Large intestine (tissue), 3 donors: ENCODE measurements around the gene RAI14. TPM values are rescaled to one million over a fixed set of nuclear protein-coding genes. Genes with fewer than 3 reads are reported as not detected.

Experiments used
- DNase-seq, 2 donors: peaks; one replicate each; pipeline versions ENCODE4 v3.0.0 to v3.0.0-alpha.2; 2013
- H3K27ac ChIP-seq: one replicate; pipeline ENCODE4 v1.5.1; 2013; ENCODE audit warnings: low read length
- H3K27me3 ChIP-seq: 2 replicates; pipeline ENCODE4 v1.6.1; 2013; ENCODE audit warnings: low read length; ENCODE audit not compliant: control insufficient read depth, insufficient read depth
- H3K36me3 ChIP-seq: 2 replicates; pipeline ENCODE4 v1.6.1; 2013; ENCODE audit warnings: low read length; ENCODE audit not compliant: control insufficient read depth, insufficient read depth
- H3K4me1 ChIP-seq: one replicate; pipeline ENCODE4 v1.6.1; 2013; ENCODE audit warnings: low read length; ENCODE audit not compliant: control insufficient read depth, insufficient read depth
- H3K4me3 ChIP-seq: one replicate; pipeline ENCODE4 v1.5.1; 2013; ENCODE audit warnings: low read length
- H3K9me3 ChIP-seq: one replicate; pipeline ENCODE4 v1.6.1; 2013; ENCODE audit warnings: mild to moderate bottlenecking, low read depth, low read length, moderate library complexity; ENCODE audit not compliant: control insufficient read depth
- WGBS: methylation state at CpG from one replicate; pipeline ENCODE4 v1.1.5; 2013; ENCODE audit warnings: low lambda C conversion rate; ENCODE audit not compliant: insufficient coverage; 5-methylcytosine and 5-hydroxymethylcytosine counted together
- polyA plus RNA-seq: library from polyadenylated mRNA; unstranded; fragments of 120-200 nt; gene quantifications from one replicate; pipeline ENCODE4 v1.2.1, GENCODE V29; 2013

RAI14 gene
- polyA plus RNA-seq, 1 donor = 15.8 TPM

DNA sequence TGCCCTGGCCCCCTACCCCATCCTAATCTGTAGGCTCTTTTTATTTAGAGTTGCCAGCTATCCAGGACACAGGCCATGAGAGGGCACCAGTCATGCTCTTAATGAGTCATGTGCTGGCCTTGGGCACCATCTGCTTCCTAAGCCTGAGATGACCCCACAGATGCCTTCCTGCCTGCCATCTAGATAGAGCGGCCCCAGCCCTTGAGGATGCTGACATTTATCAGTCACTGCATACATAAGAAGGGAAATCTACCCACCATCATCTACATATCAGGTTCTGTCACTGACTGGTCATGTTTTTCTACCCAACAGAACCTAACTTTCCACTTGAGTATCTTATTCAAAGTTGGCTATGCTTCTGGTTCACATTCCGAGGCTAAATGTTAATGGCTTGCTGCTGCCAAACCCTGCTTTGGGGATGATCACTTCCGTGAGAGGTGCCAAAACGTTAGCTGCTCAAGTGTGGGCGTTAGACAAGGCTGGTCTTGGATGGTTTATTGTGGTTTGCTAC lies 132.9 kb downstream of the RAI14 start:
- H3K36me3 ChIP-seq = no peaks in the 10 kb centered on the region
- no peaks in the 10 kb centered on the region for H3K4me1 ChIP-seq
- no peaks in the 10 kb centered on the region for H3K9me3 ChIP-seq
- DNase-seq = no peak
- 95% methylated on average over 3 of the region's 5 CpGs for WGBS
- H3K27me3 ChIP-seq = no peaks in the 10 kb centered on the region
- no peak overlapping the region for H3K4me3 ChIP-seq
- H3K27ac ChIP-seq = no peak overlapping the region

DNA sequence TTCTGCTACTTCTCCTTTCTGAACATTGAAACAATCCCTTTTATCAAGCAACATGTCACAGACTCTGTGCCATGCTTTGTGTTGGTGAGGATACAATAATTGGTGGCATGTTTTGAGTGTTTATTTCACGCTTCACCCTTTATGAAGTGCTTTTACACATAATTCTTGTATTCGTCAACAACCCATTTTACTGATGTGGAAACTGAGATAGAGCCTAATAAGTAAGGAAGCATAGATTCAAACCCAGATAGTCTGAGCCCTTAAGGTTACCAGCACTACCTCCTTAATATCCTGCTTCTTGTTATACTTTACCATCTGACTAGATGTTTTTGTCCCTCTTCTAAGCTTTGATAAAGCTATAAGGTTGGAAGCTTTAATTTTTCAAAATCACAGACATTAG lies 133.5 kb downstream of the RAI14 start:
- Histone ChIP-seq H3K4me3 (no peak overlapping the region), H3K36me3 (no peaks in the 10 kb centered on the region), H3K4me1 (no peaks in the 10 kb centered on the region), H3K27ac (no peak overlapping the region), H3K27me3 (no peaks in the 10 kb centered on the region), H3K9me3 (no peaks in the 10 kb centered on the region)
- 100% methylated on average over 1 of the region's 2 CpGs for WGBS
- DNase-seq = no peak

DNA sequence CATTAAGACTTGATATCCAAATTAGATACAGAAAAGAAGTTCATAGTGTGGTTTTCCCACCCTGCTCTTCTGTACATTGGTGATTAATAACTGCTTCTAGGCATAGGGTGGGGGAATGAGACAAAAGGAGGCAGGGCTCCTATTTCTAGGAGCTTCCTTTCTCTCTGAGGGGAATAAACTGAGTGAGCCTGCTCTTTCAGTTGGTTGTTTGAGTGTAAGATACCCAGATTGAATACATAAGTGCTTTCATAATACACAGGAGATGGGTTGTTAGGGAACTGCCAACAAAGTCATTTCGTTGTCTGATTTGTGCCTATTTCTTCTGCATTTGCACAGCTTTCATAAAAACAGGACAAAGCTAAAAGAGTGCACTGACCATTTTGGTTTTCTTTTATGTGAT lies 133.9 kb downstream of the RAI14 start:
- DNase-seq = no peak
- H3K27ac ChIP-seq = no peak overlapping the region

DNA sequence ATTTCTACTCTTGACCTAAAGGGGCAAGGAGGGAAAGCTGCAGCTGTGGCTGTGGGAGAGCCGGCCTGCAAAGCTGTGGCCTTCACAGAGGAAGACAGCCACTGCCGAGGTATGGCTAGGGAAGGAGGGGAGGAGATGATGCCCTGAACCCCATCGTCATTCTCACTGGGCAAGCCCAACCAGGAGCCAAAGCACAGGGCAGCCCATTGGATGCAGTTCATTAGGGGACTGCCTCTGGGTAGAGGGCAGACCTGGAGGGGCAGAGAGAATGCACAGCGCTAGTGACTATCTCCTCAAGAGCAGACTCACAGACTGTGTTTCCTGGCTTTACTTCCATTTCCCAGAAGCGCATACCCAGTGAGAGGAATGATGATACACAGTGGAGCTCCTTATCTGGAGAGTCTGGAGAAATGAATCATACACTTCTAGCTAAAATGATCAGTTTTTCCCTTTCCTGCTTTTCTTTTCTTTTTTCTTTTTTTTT lies 135.7 kb downstream of the RAI14 start:
- Histone ChIP-seq H3K4me1 (no peaks in the 10 kb centered on the region), H3K27me3 (no peaks in the 10 kb centered on the region), H3K4me3 (no peak overlapping the region), H3K36me3 (peaks cover 3% of the 10 kb centered on the region), H3K9me3 (no peaks in the 10 kb centered on the region), H3K27ac (no peak overlapping the region)
- DNase-seq = no peak
- no CpG with 5 or more reads among the region's 5 CpGs for WGBS

More for the DNA sequence above, 133.9 kb downstream of the RAI14 start:
- Histone ChIP-seq H3K9me3 (no peaks in the 10 kb centered on the region), H3K27me3 (no peaks in the 10 kb centered on the region), H3K4me1 (no peaks in the 10 kb centered on the region), H3K4me3 (no peak overlapping the region), H3K36me3 (no peaks in the 10 kb centered on the region)
- no CpG with 5 or more reads among the region's 1 CpG for WGBS

DNA sequence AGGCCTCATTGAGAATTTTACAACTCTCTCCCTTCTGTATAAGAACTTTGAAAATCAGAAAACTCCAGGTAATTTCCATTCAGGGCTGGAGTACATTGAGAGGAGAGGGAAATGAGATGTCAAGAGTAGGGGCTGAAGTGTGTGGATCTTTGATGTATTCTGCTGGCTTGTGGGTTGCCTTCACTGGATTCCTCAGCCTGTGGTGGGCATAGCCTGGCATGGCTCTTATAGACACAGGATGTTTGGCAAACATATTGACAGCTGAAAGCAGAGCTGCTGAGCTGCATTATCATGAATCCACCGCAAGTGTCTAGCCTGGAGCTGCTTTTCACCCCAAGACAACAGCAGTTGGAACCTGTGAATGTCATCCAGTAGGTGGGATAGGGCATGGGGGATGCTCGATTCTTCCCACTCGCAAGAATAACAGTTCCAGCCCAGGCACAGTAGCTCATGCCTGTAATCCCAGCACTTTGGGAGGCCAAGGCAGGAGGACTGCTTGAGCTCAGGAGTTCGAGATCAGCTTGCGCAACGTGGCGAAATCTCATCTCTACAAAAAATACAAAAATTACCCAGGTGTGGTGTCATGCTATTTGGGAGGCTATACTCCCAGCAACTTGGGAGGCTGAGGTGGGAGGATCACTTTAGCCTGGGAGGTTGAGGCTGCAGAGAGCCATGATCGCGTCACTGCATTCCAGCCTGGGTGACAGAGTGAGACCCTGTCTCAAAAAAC lies 146.9 kb downstream of the RAI14 start:
- Histone ChIP-seq H3K27me3 (no peaks in the 10 kb centered on the region), H3K36me3 (peaks cover 4% of the 10 kb centered on the region), H3K4me3 (no peak overlapping the region), H3K9me3 (no peaks in the 10 kb centered on the region), H3K27ac (no peak overlapping the region), H3K4me1 (no peaks in the 10 kb centered on the region)
- no CpG with 5 or more reads among the region's 9 CpGs for WGBS
- no peak for DNase-seq

DNA sequence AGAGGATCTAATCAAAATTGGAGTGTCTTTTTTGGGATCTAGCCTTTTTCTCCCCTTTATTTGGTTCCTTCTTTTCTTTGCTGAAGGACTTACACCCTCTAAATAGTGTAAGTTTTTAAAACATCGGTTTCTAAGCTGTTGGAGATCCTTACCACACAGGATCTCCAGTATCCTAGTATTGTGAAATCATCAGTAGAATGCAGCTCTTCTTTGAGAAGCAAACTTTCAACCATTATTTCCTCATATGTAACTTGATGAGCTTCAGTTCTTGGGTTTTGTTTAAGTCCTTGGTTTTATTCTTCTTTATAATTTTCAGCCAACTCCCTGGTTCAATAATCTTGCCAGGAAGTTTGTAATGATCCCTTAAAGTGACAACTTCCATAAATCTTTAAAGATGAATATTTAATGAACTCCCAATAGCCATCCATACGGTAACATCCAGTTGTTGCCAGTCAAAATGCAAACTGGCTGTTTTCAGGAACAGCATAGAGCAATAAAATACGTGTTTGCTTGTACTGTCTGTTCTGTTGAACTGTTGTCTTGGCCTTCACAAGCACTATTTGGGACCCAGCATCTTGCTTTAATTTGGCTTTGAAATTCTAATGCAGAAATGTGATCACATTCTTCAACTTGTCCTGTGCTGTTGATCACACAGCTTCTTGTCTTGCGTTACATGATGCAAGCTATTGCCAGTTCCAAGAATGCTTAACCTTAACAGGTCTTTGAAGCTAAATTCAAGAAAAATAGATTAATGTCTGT lies 148.0 kb downstream of the RAI14 start:
- Histone ChIP-seq H3K4me3 (no peak overlapping the region), H3K9me3 (no peaks in the 10 kb centered on the region), H3K36me3 (peaks cover 6% of the 10 kb centered on the region), H3K27me3 (no peaks in the 10 kb centered on the region), H3K27ac (no peak overlapping the region), H3K4me1 (no peaks in the 10 kb centered on the region)
- WGBS = no CpG with 5 or more reads among the region's 4 CpGs
- DNase-seq = no peak

DNA sequence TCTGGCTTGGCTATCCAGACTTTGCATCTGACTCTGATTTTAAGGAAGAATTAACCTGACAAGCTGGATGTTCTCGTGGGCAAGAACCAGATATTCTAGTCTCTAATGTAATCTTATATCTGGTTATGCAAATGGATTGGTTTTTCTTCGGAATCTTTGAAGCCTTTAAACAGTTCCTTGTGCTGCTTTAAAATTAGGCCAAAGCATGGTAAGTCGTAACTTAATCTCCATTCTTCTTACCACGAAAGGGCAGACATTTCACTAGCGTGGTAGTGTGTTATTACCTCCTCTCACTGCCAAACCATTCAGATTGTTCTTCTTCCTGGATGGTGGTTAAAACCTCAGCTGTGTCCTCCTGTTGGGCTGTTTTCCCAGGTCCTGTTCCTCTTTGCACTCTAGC lies 148.8 kb downstream of the RAI14 start:
- Histone ChIP-seq H3K4me1 (no peaks in the 10 kb centered on the region), H3K27me3 (no peaks in the 10 kb centered on the region), H3K27ac (no peak overlapping the region), H3K9me3 (no peaks in the 10 kb centered on the region), H3K4me3 (no peak overlapping the region), H3K36me3 (peaks cover 6% of the 10 kb centered on the region)
- DNase-seq = no peak
- WGBS = 90% methylated on average over 2 of the region's 5 CpGs

DNA sequence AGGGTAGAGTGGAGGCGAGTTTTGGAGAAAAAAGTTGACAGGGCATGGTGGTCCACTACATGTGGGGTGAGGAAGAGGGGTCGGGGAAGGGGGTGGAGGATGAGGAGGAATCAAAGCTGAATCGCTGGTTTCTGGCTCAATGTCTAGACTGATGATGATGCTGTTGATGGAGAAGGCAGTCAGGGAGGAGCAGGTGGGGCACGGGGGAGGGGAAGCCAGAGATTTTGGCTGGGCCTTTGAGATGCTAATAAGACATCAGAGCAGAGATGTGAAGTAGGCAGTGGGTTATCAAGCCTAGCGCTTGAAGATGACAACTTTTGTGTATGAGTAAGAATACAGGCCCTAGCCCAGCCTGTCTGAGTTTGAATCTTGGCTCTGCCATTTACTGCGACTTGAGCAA lies 150.4 kb downstream of the RAI14 start:
- H3K36me3 ChIP-seq = peaks cover 6% of the 10 kb centered on the region
- no peak overlapping the region for H3K4me3 ChIP-seq
- no peaks in the 10 kb centered on the region for H3K27me3 ChIP-seq
- H3K4me1 ChIP-seq = no peaks in the 10 kb centered on the region
- no peak overlapping the region for H3K27ac ChIP-seq
- DNase-seq = no peak
- no peaks in the 10 kb centered on the region for H3K9me3 ChIP-seq
- 100% methylated on average over 2 of the region's 6 CpGs for WGBS

DNA sequence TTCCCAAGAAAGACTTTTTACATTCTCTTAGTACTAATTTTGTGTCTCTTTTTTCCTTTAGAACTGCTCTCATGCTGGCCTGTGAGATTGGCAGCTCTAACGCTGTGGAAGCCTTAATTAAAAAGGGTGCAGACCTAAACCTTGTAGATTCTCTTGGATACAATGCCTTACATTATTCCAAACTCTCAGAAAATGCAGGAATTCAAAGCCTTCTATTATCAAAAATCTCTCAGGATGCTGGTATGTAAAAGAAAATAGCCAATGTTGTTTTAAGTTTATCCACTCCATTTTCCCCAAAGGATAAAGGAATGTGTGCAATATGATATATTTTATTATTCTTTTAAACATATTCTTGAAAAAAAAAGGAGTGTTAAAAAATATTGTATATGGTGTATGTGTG lies 155.6 kb downstream of the RAI14 start:
- no peak for DNase-seq
- no CpG with 5 or more reads among the region's 1 CpG for WGBS
- peaks cover 2% of the 10 kb centered on the region for H3K36me3 ChIP-seq
- no peak overlapping the region for H3K27ac ChIP-seq
- no peak overlapping the region for H3K4me3 ChIP-seq
- H3K4me1 ChIP-seq = no peaks in the 10 kb centered on the region
- H3K27me3 ChIP-seq = no peaks in the 10 kb centered on the region
- no peaks in the 10 kb centered on the region for H3K9me3 ChIP-seq

DNA sequence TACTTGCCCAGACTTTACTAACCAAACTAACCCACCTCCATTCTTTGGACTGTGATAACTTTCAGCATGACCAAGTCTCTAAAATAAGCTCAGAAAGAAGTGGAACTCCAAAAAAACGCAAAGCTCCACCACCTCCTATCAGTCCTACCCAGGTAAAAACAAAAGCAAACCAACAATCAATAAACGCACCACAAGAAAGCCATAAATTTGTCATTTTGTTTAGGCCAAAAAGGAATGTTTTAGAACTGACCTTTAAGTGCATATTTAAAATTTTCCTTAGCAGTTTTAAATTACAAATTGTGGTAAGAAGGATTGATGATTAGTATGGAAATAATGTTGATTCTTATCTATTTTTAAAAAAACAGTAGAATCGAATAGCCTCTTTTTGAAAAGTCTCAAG lies 157.4 kb downstream of the RAI14 start:
- Histone ChIP-seq H3K9me3 (no peaks in the 10 kb centered on the region), H3K27me3 (no peaks in the 10 kb centered on the region), H3K36me3 (peaks cover under 1% of the 10 kb centered on the region), H3K4me3 (no peak overlapping the region), H3K4me1 (no peaks in the 10 kb centered on the region), H3K27ac (no peak overlapping the region)
- 100% methylated on average over 1 of the region's 3 CpGs for whole genome bisulfite sequencing
- DNase-seq = no peak
